ENCODE results near the gene TEX22.
A peak's percentile ranks its signal among the peaks of the same experiment; 100 is the strongest.

TEX22 gene

DNA sequence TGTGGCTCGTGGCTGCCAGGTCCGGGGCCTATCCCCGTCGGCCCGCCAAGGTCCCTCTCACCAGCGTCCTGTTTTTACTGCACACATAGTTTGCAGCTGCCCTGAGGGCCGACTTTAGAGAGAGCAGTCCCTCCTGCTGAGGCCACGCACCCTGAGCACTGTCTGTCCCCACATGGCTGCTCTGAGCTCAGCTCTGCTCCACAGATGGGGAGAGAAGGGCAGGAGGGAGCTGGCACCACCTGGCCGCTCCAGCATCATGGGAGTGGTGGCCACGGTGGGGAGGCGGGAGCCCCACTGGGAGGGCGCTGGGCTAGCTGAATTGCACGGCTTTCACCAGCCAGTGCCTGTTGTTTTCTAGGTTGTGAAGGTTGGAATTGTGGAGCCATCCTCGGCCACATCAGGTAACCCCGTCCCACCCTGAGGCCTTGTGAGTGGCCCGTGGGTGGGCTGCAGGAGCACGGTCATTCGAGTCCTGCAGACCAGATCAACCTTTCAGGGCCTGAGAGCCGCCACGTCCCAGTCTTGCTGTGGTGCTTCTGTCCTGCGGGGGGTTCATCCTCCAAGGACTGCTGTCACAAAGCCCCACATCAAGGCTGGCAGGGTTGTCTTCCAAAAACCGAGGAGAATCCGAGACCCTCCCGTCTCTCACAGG, 7.4 kb upstream of the TEX22 start:
- Histone ChIP-seq H3K4me3 (ENCODE audit: low read depth in 1 of 2, low read length in 1 of 2) (no peak overlapping the region), H3K27ac (no peak overlapping the region), H3K36me3 (no peaks in the 10 kb centered on the region), H3K27me3 (no peaks in the 10 kb centered on the region), H3K4me1 (ENCODE audit: control insufficient read depth in 1 of 2, insufficient read depth in 1 of 2, low read depth in 1 of 2, low read length in 1 of 2) (peaks cover 23 to 25% of the 10 kb centered on the region in 2 experiments), H3K9me3 (no peaks in the 10 kb centered on the region)
- TF ChIP-seq, protein P1, sequence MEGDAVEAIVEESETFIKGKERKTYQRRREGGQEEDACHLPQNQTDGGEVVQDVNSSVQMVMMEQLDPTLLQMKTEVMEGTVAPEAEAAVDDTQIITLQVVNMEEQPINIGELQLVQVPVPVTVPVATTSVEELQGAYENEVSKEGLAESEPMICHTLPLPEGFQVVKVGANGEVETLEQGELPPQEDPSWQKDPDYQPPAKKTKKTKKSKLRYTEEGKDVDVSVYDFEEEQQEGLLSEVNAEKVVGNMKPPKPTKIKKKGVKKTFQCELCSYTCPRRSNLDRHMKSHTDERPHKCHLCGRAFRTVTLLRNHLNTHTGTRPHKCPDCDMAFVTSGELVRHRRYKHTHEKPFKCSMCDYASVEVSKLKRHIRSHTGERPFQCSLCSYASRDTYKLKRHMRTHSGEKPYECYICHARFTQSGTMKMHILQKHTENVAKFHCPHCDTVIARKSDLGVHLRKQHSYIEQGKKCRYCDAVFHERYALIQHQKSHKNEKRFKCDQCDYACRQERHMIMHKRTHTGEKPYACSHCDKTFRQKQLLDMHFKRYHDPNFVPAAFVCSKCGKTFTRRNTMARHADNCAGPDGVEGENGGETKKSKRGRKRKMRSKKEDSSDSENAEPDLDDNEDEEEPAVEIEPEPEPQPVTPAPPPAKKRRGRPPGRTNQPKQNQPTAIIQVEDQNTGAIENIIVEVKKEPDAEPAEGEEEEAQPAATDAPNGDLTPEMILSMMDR (IDR thresholded peaks at IDR 0.05), result no peak

DNA sequence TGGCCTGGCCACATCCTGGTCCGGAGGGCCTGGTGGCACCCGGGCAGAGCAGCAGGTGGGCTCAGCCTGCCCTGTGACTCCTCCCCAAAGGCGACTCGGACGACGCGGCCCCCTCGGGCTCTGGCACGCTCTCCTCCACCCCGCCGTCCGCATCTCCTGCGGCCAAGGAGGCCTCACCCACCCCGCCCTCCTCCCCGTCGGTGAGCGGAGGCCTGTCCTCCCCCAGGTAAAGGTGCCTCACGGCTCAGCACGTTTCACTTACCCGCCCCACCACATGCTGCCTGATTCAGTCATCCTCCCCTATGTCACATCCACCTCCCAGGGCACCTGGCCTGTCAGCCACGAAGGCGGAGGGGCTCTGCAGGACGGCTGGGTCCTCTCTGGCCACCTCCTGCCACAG, 6.8 kb upstream of the TEX22 start:
- H3K27ac ChIP-seq, result no peak overlapping the region
- H3K4me3 ChIP-seq (ENCODE audit: low read depth in 1 of 2, low read length in 1 of 2), result no peak overlapping the region
- H3K27me3 ChIP-seq, result no peaks in the 10 kb centered on the region
- H3K4me1 ChIP-seq (ENCODE audit: control insufficient read depth in 1 of 2, insufficient read depth in 1 of 2, low read depth in 1 of 2, low read length in 1 of 2), result peaks cover 23 to 25% of the 10 kb centered on the region in 2 experiments
- H3K9me3 ChIP-seq, result no peaks in the 10 kb centered on the region
- no peaks in the 10 kb centered on the region for H3K36me3 ChIP-seq
- TF ChIP-seq, protein P1 (IDR thresholded peaks at IDR 0.05), result no peak

DNA sequence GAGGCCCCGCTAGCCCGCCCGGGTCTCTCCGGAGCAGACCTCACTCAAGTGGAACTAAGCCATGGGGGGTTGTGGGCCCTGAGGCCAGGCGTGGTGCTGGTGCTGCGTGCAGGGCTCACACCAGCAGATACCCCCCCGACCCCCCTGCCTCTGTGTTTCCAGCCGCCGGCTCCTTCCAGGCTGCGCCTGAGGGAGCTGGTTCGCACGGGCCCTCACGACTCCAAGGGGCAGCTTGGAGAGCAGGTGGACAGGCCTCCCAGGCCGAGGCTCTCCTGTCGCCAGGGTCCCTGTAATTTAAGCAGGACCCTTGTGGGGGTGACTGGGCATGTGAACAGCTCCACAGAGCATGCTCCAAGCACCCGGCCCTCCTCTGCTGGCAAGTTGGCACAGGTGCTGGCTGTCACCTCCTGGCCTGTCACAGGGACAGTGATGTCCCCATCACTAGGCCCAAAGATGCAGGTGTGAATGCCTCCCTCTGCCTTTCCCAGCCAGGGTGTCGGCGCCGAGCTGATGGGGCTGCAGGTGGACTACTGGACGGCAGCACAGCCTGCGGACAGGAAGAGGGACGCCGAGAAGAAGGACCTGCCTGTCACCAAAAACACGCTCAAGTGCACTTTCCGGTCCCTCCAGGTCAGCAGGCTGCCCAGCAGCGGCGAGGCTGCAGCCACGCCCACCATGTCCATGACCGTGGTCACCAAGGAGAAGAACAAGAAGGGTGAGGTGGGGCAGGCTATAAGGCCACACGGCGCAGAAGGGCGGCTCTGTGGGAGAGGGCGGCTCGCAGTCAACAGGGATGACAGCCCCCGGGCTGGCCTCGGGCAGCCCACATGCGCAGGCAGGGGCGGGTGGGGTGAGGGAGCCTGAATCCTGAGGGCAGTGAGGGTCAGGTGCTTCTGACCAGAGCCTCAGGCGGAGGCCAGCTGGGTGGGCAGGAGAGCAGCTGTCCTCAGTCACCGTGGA, 5.9 kb upstream of the TEX22 start:
- Histone ChIP-seq H3K4me3 (ENCODE audit: low read depth in 1 of 2, low read length in 1 of 2) (no peak overlapping the region), H3K9me3 (no peaks in the 10 kb centered on the region), H3K27me3 (no peaks in the 10 kb centered on the region), H3K36me3 (no peaks in the 10 kb centered on the region), H3K4me1 (ENCODE audit: control insufficient read depth in 1 of 2, insufficient read depth in 1 of 2, low read depth in 1 of 2, low read length in 1 of 2) (peaks cover 24 to 25% of the 10 kb centered on the region in 2 experiments), H3K27ac (no peak overlapping the region)
- TF ChIP-seq, protein P1 (IDR thresholded peaks at IDR 0.05), result no peak

DNA sequence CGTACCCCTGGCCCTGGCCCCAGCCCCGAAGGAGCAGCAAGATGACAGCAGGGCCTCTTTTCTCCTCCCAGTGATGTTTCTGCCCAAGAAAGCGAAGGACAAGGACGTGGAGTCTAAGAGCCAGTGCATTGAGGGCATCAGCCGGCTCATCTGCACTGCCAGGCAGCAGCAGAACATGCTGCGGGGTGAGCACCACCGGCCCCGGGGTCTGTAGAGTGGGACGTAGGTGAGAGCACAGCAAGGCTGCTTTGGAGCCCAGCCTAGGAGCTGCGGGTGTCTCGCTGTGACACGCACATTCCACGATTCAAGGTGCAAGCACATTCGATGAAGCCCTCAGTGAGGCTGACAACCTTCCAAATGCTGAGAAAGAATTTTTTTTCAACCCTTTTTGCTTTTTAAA, 5.2 kb upstream of the TEX22 start:
- no peaks in the 10 kb centered on the region for H3K27me3 ChIP-seq
- H3K4me1 ChIP-seq (ENCODE audit: control insufficient read depth in 1 of 2, insufficient read depth in 1 of 2, low read depth in 1 of 2, low read length in 1 of 2), result peaks cover 29 to 31% of the 10 kb centered on the region in 2 experiments
- TF ChIP-seq, protein P1 (IDR thresholded peaks at IDR 0.05), result no peak
- no peak overlapping the region for H3K27ac ChIP-seq
- no peaks in the 10 kb centered on the region for H3K9me3 ChIP-seq
- H3K4me3 ChIP-seq (ENCODE audit: low read depth in 1 of 2, low read length in 1 of 2), result no peak overlapping the region
- no peaks in the 10 kb centered on the region for H3K36me3 ChIP-seq

DNA sequence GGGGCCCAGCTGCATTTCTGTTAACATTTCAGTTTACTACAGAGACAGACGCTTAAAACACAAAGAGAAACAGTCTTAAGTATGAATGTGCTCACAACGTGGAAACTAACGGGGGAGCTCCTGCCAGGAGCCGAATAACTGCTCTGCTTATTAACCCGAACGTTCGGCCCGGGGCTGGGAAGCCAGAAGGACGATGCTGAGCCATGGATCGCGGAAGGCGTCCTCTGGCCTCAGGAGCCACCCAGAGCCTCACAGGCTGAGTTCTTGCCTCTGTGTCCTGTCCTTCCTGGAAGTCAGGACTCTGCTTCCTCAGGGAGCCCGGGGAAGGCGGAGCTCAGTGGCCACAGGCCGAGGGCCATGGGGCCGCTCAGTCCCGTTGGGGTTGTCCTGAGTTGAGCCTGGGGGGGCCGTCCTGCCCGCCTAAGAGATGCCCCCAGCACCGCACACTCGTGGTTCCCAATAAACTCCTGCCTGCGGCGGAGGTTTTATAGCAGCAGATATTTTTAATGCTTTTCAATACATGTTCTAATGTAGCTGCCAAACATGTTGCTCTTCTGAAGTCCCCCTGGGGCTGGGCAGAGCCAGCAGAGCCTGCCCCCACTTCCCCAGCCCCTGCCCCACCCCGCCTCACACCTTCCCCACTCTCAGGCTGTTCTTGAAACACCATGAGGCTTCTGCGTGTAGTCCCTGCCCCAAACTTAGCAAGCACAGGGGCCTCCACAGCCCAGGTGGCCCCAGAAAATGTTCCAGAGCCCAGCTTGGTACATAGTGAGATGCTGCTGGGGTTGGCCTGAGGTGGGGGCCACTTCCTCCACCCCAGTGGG, 3.4 kb upstream of the TEX22 start:
- peak overlapping the region; percentile 8 for H3K27ac ChIP-seq
- TF ChIP-seq, protein P1 (IDR thresholded peaks at IDR 0.05), result no peak
- H3K36me3 ChIP-seq, result no peaks in the 10 kb centered on the region
- H3K4me3 ChIP-seq (ENCODE audit: low read depth in 1 of 2, low read length in 1 of 2), result no peak overlapping the region
- H3K9me3 ChIP-seq, result no peaks in the 10 kb centered on the region
- H3K4me1 ChIP-seq (ENCODE audit: control insufficient read depth in 1 of 2, insufficient read depth in 1 of 2, low read depth in 1 of 2, low read length in 1 of 2), result peaks cover 30 to 38% of the 10 kb centered on the region in 2 experiments
- no peaks in the 10 kb centered on the region for H3K27me3 ChIP-seq

Data from neutrophil (primary cell).